Activated CD8-positive, alpha-beta memory T cell treated with anti-CD3 and anti-CD28 coated beads, Interleukin-2, amount 50 U/mL, for 1 hour (primary cell): Measurements from ENCODE around the gene SIT1.
"Not testable (repeated sequence)": the region's sequence is repeated elsewhere in the genome, so short reads cannot be mapped to it uniquely, and the experiment has no call there.

Experiments
- DNase-seq: peaks from one replicate; pipeline ENCODE4 v3.0.0-alpha.2; 2020; ENCODE audit errors: extremely low read depth

Gene SIT1

GRCh38 chr9:35637427-35637955, 13.2 kb downstream of the SIT1 start:
- DNase-seq, result not testable (repeated sequence)

GRCh38 chr9:35636877-35637246, 13.9 kb downstream of the SIT1 start:
- DNase-seq, result not testable (repeated sequence)

GRCh38 chr9:35636135-35636876, 14.4 kb downstream of the SIT1 start:
- DNase-seq, result no peak

GRCh38 chr9:35635730-35636129, 15.0 kb downstream of the SIT1 start:
- DNase-seq, result no peak

GRCh38 chr9:35629597-35629996, 21.1 kb downstream of the SIT1 start:
- no peak for DNase-seq

- DNase-seq, result no peak
Measured at GRCh38 chr9:35628389-35628991, 22.2 kb downstream of the SIT1 start.

GRCh38 chr9:35627575-35627974, 23.2 kb downstream of the SIT1 start:
- DNase-seq, result no peak

- no peak for DNase-seq
Measured at GRCh38 chr9:35619800-35620158, 31.0 kb downstream of the SIT1 start.

- DNase-seq, result no peak
Measured at GRCh38 chr9:35618854-35619799, 31.6 kb downstream of the SIT1 start.

GRCh38 chr9:35618325-35618727, 32.4 kb downstream of the SIT1 start, which contains the start of gene CD72:
CD72 (minus strand) TSS chr9:35618413; CDS start chr9:35618303, 110 bp downstream.
- DNase-seq, result no peak

- DNase-seq, result no peak
Measured at GRCh38 chr9:35617548-35617947, 33.2 kb downstream of the SIT1 start.

- DNase-seq, result peak; percentile 45
Measured at GRCh38 chr9:35616681-35617459, 33.9 kb downstream of the SIT1 start.

GRCh38 chr9:35615981-35616680, 34.6 kb downstream of the SIT1 start:
- DNase-seq, result no peak

- no peak for DNase-seq
Measured at GRCh38 chr9:35612843-35613242, 37.9 kb downstream of the SIT1 start.

- not testable (repeated sequence) for DNase-seq
Measured at GRCh38 chr9:35612066-35612465, 38.7 kb downstream of the SIT1 start.

- DNase-seq, result no peak
Measured at GRCh38 chr9:35611230-35611797, 39.4 kb downstream of the SIT1 start.

- no peak for DNase-seq
Measured at GRCh38 chr9:35609820-35610163, 40.9 kb downstream of the SIT1 start.

- no peak for DNase-seq
Measured at GRCh38 chr9:35609001-35609819, 41.5 kb downstream of the SIT1 start.

- no peak for DNase-seq
Measured at GRCh38 chr9:35608221-35608620, 42.5 kb downstream of the SIT1 start.

- no peak for DNase-seq
Measured at GRCh38 chr9:35606726-35607125, 44.0 kb downstream of the SIT1 start.
